ENCODE data around the gene MYOCD.

DNA sequence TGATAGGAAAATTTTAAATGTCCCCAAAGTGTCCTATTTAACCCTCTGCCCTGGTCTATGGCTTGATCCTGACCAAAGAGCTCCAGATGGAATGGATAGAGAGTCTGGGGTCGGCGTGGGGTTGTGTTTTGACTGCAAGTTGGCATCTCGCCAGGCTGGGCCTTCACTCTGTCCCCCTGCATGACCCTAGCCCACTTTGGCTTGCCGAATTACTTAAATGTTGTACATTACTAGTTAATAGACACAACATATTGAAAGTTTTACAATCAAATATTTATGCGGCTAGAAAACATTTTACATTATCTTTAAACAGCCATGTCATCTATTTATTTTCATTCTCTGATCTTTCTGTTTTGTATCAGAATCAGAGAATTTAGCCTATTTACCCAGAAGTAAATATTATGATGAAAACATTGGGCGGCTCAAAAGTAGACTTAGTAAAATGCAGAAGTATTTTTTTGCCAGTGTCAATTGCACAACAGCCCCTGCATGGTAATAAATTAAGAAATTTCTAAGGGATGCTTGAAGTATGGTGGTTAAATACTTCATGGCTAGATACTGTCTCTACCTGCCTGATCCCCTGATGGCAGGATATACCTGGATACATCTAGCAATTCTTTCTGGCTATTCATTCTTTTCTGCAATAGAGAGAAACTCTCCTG lies 18.8 kb upstream of the MYOCD start:
- TF ChIP-seq HDGF (IDR thresholded peaks at IDR 0.05; ENCODE audit: borderline replicate concordance) (no peak), SP1 (IDR thresholded peaks at IDR 0.05) (no peak)
